DMS 273 treated with DMSO at 0.1 percent for 48 hours (cell line): ENCODE data around the gene AKAP12.
"Not testable (repeated sequence)": the region's sequence is repeated elsewhere in the genome, so short reads cannot be mapped to it uniquely, and the experiment has no call there.

Source experiments
- DNase-seq: peaks from one replicate; lab custom pipeline; 2025; lab: John Stamatoyannopoulos, UW

AKAP12 gene

GRCh38 chr6:151349651-151350270 is 110.0 kb downstream of the AKAP12 start:
- DNase-seq: peak; percentile 99

- DNase-seq: no peak
Observed at GRCh38 chr6:151350442-151351145, 110.8 kb downstream of the AKAP12 start.

- DNase-seq: no peak
Observed at GRCh38 chr6:151351146-151351700, 111.5 kb downstream of the AKAP12 start.

GRCh38 chr6:151351731-151352130 is 112.0 kb downstream of the AKAP12 start:
- DNase-seq: no peak

- no peak for DNase-seq
Observed at GRCh38 chr6:151352410-151353396, 112.9 kb downstream of the AKAP12 start.

GRCh38 chr6:151353795-151354194 is 114.0 kb downstream of the AKAP12 start:
- DNase-seq: no peak

- DNase-seq: not testable (repeated sequence)
Observed at GRCh38 chr6:151356983-151357382, 117.2 kb downstream of the AKAP12 start.

- no peak for DNase-seq
Observed at GRCh38 chr6:151357758-151358436, 118.1 kb downstream of the AKAP12 start.

- no peak for DNase-seq
Observed at GRCh38 chr6:151358475-151358874, 118.7 kb downstream of the AKAP12 start.

GRCh38 chr6:151359486-151359885 is 119.7 kb downstream of the AKAP12 start:
- no peak for DNase-seq

- DNase-seq: no peak
Observed at GRCh38 chr6:151365233-151365632, 125.5 kb downstream of the AKAP12 start.

- DNase-seq: no peak
Observed at GRCh38 chr6:151370509-151371078, 130.8 kb downstream of the AKAP12 start.

GRCh38 chr6:151372164-151372563 is 132.4 kb downstream of the AKAP12 start:
- no peak for DNase-seq

GRCh38 chr6:151374036-151374683 is 134.4 kb downstream of the AKAP12 start:
- DNase-seq: no peak

GRCh38 chr6:151375833-151376232 is 136.1 kb downstream of the AKAP12 start:
- DNase-seq: no peak

GRCh38 chr6:151376440-151376839 is 136.7 kb downstream of the AKAP12 start:
- DNase-seq: no peak

GRCh38 chr6:151377095-151377494 is 137.3 kb downstream of the AKAP12 start:
- DNase-seq: no peak

GRCh38 chr6:151379933-151380847 is 140.4 kb downstream of the AKAP12 start:
- no peak for DNase-seq

- DNase-seq: no peak
Observed at GRCh38 chr6:151380848-151381205, 141.1 kb downstream of the AKAP12 start.

GRCh38 chr6:151381722-151382121 is 142.0 kb downstream of the AKAP12 start:
- DNase-seq: no peak
